Astrocyte (in vitro differentiated cells and primary cell): ENCODE data around the gene TSC22D3. TPM values are rescaled to one million over a fixed set of nuclear protein-coding genes. Genes with fewer than 3 reads are reported as not detected.

Experiments used
- DNase-seq: peaks from one replicate; pipeline ENCODE4 v3.0.0-alpha.2; 2010; ENCODE audit warnings: low read depth
- FAIRE-seq: peaks from 2 replicates; lab custom pipeline; 2011; peaks lifted over from hg19 to GRCh38; lab: Jason Lieb, UNC
- H2AFZ ChIP-seq: 2 replicates; pipeline ENCODE4 v1.6.0; 2012; ENCODE audit warnings: low read depth, low read length, inconsistent platforms
- H3K27ac ChIP-seq: 2 replicates; pipeline ENCODE4 v1.5.1; 2011; ENCODE audit warnings: low read depth, low read length, inconsistent platforms
- H3K27me3 ChIP-seq: 2 replicates; pipeline ENCODE4 v1.6.0; 2011; ENCODE audit warnings: low read length, inconsistent platforms; ENCODE audit not compliant: insufficient read depth
- H3K36me3 ChIP-seq: 2 replicates; pipeline ENCODE4 v1.5.1; 2011; ENCODE audit warnings: low read length, inconsistent platforms; ENCODE audit not compliant: insufficient read depth
- H3K4me1 ChIP-seq: 2 replicates; pipeline ENCODE4 v1.5.1; 2011; ENCODE audit warnings: low read length, inconsistent platforms; ENCODE audit not compliant: insufficient read depth
- H3K4me2 ChIP-seq: 2 replicates; pipeline ENCODE4 v1.6.0; 2012; ENCODE audit warnings: low read length, inconsistent platforms
- H3K4me3 ChIP-seq: 2 replicates; pipeline ENCODE4 v1.5.1; 2011; ENCODE audit warnings: low read depth, mild to moderate bottlenecking, low read length, inconsistent platforms; ENCODE audit not compliant: insufficient read depth
- H3K79me2 ChIP-seq: 2 replicates; pipeline ENCODE4 v1.6.0; 2012; ENCODE audit warnings: mild to moderate bottlenecking, low read length, inconsistent platforms; ENCODE audit not compliant: insufficient read depth
- H3K9ac ChIP-seq: 2 replicates; pipeline ENCODE4 v1.6.0; 2012; ENCODE audit warnings: mild to moderate bottlenecking, low read length, inconsistent platforms
- H3K9me3 ChIP-seq: 2 replicates; pipeline ENCODE4 v1.5.1; 2012; ENCODE audit warnings: low read depth, mild to moderate bottlenecking, low read length, inconsistent platforms; ENCODE audit not compliant: insufficient read depth
- H4K20me1 ChIP-seq: 2 replicates; pipeline ENCODE4 v1.6.0; 2012; ENCODE audit warnings: low read length, inconsistent platforms; ENCODE audit not compliant: insufficient read depth
- H3K27ac Mint-ChIP-seq: one replicate; pipeline ENCODE4 v1.8.0; 2021; ENCODE audit warnings: mild to moderate bottlenecking, mixed read lengths; ENCODE audit not compliant: unreplicated experiment
- H3K27me3 Mint-ChIP-seq: one replicate; pipeline ENCODE4 v1.8.0; 2021; ENCODE audit warnings: low read depth, mixed read lengths; ENCODE audit not compliant: unreplicated experiment
- H3K36me3 Mint-ChIP-seq: one replicate; pipeline ENCODE4 v1.8.0; 2021; ENCODE audit warnings: low read depth, mixed read lengths; ENCODE audit not compliant: unreplicated experiment
- H3K4me1 Mint-ChIP-seq: one replicate; pipeline ENCODE4 v1.8.0; 2021; ENCODE audit warnings: low read depth, mixed read lengths; ENCODE audit not compliant: unreplicated experiment
- H3K4me3 Mint-ChIP-seq: one replicate; pipeline ENCODE4 v1.8.0; 2021; ENCODE audit warnings: mild to moderate bottlenecking, moderate library complexity, mixed read lengths; ENCODE audit not compliant: unreplicated experiment
- H3K9me3 Mint-ChIP-seq: one replicate; pipeline ENCODE4 v1.8.0; 2021; ENCODE audit warnings: mild to moderate bottlenecking, mixed read lengths; ENCODE audit not compliant: unreplicated experiment
- CTCF ChIP-seq: IDR thresholded peaks from 2 replicates; pipeline ENCODE4 v1.5.1; 2011; ENCODE audit warnings: low read depth, mild to moderate bottlenecking, inconsistent platforms, low read length, moderate library complexity; ENCODE audit not compliant: insufficient read depth
- EZH2 ChIP-seq: IDR thresholded peaks from 2 replicates; pipeline ENCODE4 v1.6.1; 2012; ENCODE audit warnings: mild to moderate bottlenecking, low read length, inconsistent platforms; ENCODE audit not compliant: insufficient read depth
- total RNA-seq: library from RNA; stranded (reverse); gene quantifications from 2 replicates; pipeline ENCODE4 v1.2.1, GENCODE V29; 2021

Gene TSC22D3
- total RNA-seq, 1 donor from 2014 or later = 30.7 TPM

DNA sequence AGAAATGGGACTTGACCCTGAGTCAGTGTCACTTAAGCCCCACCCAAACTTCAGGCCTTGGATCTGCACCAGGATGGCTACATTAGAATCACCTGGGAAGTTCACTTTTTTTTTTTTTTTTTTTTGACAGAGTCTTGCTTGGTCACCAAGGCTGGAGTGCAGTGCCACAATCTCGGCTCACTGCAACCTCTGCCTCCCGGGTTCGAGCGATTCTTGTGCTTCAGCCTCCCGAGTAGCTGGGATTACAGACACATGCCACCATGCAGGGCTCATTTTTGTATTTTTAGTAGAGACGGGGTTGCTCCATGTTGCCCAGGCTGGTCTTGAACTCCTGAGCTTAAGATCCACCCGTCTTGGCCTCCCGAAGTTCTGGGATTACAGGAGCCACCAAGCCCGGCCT, 4.9 kb upstream of the TSC22D3 start:
- no peak for DNase-seq

DNA sequence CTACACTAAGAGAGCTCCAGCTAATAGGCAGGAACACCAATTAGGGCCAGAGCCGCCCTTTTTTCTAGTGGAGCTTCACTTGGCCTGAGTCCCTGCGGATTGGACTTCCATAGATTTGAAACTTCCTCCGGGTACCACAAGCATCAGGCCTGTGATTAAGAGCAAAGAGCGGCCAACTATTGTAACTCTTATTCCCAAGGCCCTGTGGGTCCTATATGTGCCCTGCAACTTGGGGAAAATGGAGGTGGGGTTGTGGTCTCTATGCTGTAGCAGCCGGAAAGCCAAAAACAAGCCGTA, 1.9 kb upstream of the TSC22D3 start, which contains the start of gene NCBP2L:
Gene NCBP2L, plus strand, starts transcription at position 198 of the 297 bp plus-strand sequence. CDS start 16,488 bp downstream, outside the sequence.
- Mint-ChIP-seq H3K27me3 (peaks cover 9% of the 10 kb centered on the region), H3K27ac (peak within 1 kb of the TSS; percentile 90), H3K4me3 (peak within 1 kb of the TSS; percentile 85), H3K36me3 (no peaks in the 10 kb centered on the region), H3K9me3 (no peaks in the 10 kb centered on the region), H3K4me1 (no peaks in the 10 kb centered on the region)
- DNase-seq (no peak), FAIRE-seq (no peak)
- Histone ChIP-seq H3K4me3 (peak within 1 kb of the TSS; percentile 28), H3K27me3 (peaks cover 23% of the 10 kb centered on the region), H3K4me2 (peak within 1 kb of the TSS; percentile 89), H3K36me3 (no peaks in the 10 kb centered on the region), H3K9ac (peak within 1 kb of the TSS; percentile 43), H4K20me1 (no peaks in the 10 kb centered on the region), H3K79me2 (no peaks in the 10 kb centered on the region), H3K27ac (no peak within 1 kb of the TSS), H2AFZ (peak within 1 kb of the TSS; percentile 56), H3K9me3 (no peaks in the 10 kb centered on the region), H3K4me1 (peaks cover 5% of the 10 kb centered on the region)
- no peak for TF ChIP-seq EZH2
- TF ChIP-seq CTCF = no peak

More for the DNA sequence above, 4.9 kb upstream of the TSC22D3 start:
- Mint-ChIP-seq H3K27me3 (peaks cover 1% of the 10 kb centered on the region), H3K27ac (no peak overlapping the region), H3K36me3 (no peaks in the 10 kb centered on the region), H3K9me3 (no peaks in the 10 kb centered on the region), H3K4me3 (no peak overlapping the region), H3K4me1 (no peaks in the 10 kb centered on the region)
- Histone ChIP-seq H4K20me1 (no peaks in the 10 kb centered on the region), H3K4me1 (peaks cover 5% of the 10 kb centered on the region), H3K36me3 (no peaks in the 10 kb centered on the region), H3K27me3 (no peaks in the 10 kb centered on the region), H3K27ac (no peak overlapping the region), H3K9ac (no peak overlapping the region), H3K79me2 (no peaks in the 10 kb centered on the region), H3K4me3 (no peak overlapping the region), H3K9me3 (no peaks in the 10 kb centered on the region), H2AFZ (no peak overlapping the region), H3K4me2 (no peak overlapping the region)
- no peak for FAIRE-seq
- TF ChIP-seq EZH2 (no peak), CTCF (no peak)

DNA sequence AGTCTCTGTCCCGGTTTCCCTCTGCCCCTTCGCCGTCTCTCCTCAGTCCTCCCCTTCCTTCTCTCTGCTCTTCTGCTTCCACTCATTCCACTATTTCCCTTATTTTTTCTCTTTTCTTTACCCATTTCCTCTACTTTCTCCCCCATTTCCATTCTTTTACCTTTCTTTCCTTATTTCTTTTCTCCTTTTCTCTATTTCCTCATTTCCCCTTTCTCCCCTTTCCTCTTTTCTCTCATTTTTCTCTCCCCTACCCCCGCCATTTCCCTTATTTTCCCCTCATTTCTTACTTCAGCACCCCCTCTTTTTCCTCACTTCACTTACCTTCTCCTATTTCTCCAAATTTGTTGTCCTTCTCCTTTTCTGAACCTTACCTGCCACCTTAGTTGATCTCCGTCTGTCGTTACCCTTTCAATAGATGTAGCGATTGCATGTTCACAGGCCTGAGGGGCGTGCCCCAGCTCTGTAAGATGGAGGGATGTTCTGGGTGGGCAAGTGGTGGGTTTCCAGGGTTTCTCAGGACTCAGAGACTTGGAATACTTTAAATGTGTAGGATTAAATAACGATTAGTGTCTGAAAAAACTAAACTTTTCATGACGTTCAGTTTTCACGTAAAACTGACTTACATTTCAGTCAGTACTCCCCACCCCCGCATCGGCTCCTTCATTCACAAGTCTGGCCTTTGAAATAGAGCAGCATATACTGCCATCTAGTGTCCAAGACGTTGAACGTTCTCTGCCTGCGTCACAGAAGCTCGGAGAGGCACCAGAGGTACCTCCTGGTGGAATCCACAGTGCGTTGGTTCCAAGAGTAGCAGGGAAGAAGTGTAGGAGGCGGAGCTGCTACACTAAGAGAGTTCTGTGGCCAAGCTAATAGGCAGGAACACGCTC, 1.3 kb upstream of the TSC22D3 start:
- Histone ChIP-seq H4K20me1 (no peaks in the 10 kb centered on the region), H3K27ac (no peak overlapping the region), H3K36me3 (no peaks in the 10 kb centered on the region), H3K9me3 (no peaks in the 10 kb centered on the region), H3K27me3 (peaks cover 25% of the 10 kb centered on the region), H3K4me1 (peaks cover 5% of the 10 kb centered on the region), H3K4me2 (peak overlapping the region; percentile 89), H2AFZ (peak overlapping the region; percentile 56), H3K4me3 (peak overlapping the region; percentile 46), H3K9ac (peak overlapping the region; percentile 43), H3K79me2 (no peaks in the 10 kb centered on the region)
- FAIRE-seq (peak; percentile 82), DNase-seq (peak; percentile 69)
- peak overlapping the region; percentile 90 for H3K27ac Mint-ChIP-seq
- peak overlapping the region; percentile 85 for H3K4me3 Mint-ChIP-seq
- H3K36me3 Mint-ChIP-seq = no peaks in the 10 kb centered on the region
- TF ChIP-seq EZH2 (no peak), CTCF (peak; percentile 57)
- no peaks in the 10 kb centered on the region for H3K9me3 Mint-ChIP-seq
- no peaks in the 10 kb centered on the region for H3K4me1 Mint-ChIP-seq
- peaks cover 9% of the 10 kb centered on the region for H3K27me3 Mint-ChIP-seq
